ENCODE results near the gene TMEM222. TPM values are rescaled to one million over a fixed set of nuclear protein-coding genes. Genes with fewer than 3 reads are reported as not detected.

Gene TMEM222
- polyA plus RNA-seq, 1 of the 3 experiments (the other 2 are of a cell fraction) = 51.7 TPM

DNA sequence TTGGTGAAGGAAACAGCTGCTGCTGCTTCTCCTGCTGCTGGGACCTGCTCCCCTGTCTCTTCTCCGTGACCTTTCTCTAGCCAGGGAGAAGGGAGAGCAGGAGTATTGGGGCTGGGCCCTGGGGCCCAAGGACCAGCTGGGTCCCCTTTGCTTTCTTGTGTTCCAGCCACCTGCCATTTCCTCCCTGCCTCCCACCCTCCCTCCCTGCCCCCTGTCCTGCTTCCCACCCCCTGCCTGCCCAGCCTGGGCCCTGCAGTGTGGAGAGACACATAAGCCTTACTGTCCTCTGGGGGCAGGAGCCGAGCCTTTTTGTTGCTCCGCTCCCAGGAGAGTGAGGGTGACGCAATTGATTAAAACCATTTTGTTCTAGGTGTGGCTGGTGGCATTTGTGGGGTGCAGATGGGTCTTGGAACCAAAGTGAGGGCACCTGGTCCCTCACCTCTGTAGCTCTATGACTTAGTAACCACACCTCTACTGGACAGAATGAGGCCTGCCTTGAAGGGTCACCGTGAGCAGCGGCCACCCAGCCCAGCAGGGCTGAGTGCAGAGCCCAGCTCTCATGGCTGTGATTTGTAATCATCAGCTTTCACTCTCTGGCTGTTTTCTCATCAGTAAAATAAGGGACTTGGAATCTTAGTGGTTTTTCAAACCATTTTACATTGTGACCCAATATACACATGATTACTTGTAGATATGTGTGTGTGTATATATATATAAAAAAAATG lies 13.9 kb upstream of the TMEM222 start (continued):
- TF ChIP-seq SMC3 (IDR thresholded peaks at IDR 0.05; ENCODE audit: low read depth, low read length) = no peak
- no peak for TF ChIP-seq TAF1 (IDR thresholded peaks at IDR 0.05; ENCODE audit: borderline replicate concordance, low read depth, low read length)
- no peak for TF ChIP-seq TCF12 (IDR thresholded peaks at IDR 0.05)
- no peak for TF ChIP-seq IRF3 (IDR thresholded peaks at IDR 0.05; ENCODE audit: low read depth, low read length)
- no peak for TF ChIP-seq RAD21 (IDR thresholded peaks at IDR 0.05; ENCODE audit: low read length)
- no peak for TF ChIP-seq TEAD4 (IDR thresholded peaks at IDR 0.05; ENCODE audit: borderline replicate concordance, insufficient read depth)
- TF ChIP-seq, protein P1, sequence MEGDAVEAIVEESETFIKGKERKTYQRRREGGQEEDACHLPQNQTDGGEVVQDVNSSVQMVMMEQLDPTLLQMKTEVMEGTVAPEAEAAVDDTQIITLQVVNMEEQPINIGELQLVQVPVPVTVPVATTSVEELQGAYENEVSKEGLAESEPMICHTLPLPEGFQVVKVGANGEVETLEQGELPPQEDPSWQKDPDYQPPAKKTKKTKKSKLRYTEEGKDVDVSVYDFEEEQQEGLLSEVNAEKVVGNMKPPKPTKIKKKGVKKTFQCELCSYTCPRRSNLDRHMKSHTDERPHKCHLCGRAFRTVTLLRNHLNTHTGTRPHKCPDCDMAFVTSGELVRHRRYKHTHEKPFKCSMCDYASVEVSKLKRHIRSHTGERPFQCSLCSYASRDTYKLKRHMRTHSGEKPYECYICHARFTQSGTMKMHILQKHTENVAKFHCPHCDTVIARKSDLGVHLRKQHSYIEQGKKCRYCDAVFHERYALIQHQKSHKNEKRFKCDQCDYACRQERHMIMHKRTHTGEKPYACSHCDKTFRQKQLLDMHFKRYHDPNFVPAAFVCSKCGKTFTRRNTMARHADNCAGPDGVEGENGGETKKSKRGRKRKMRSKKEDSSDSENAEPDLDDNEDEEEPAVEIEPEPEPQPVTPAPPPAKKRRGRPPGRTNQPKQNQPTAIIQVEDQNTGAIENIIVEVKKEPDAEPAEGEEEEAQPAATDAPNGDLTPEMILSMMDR (IDR thresholded peaks at IDR 0.05) = no peak
- TF ChIP-seq MEF2A (IDR thresholded peaks at IDR 0.05; ENCODE audit: borderline replicate concordance, low read depth) = no peak
- no peak for TF ChIP-seq NFIC (IDR thresholded peaks at IDR 0.05; ENCODE audit: borderline replicate concordance)
- TF ChIP-seq MXI1 (IDR thresholded peaks at IDR 0.05; ENCODE audit: low read depth, low read length) = no peak

DNA sequence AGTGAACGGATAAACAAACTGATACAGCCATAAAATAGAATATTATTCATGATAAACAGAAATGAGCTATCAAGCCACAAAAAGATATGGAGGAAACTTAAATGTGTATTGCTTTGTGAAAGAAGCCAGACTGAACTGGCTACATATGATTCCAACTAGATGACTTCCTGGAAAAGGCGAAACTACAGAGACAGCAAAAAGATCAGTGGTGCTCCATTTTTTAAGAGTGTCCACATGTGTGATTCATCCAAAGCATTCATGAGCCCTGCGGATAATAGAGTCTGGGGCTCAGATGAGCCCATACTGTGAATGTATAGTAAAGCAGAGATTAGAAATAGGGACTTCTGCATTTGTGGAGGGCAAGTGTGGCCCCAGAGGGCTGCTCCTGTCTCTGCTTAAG lies 7.8 kb upstream of the TMEM222 start:
- Histone ChIP-seq H3K4me3 (ENCODE audit: low read depth in 2 of 2, low read length in 1 of 2) (no peak overlapping the region), H2AFZ (ENCODE audit: low read depth) (no peak overlapping the region), H3K9ac (no peak overlapping the region), H3K9me3 (no peaks in the 10 kb centered on the region), H4K20me1 (ENCODE audit: insufficient read depth) (no peaks in the 10 kb centered on the region), H3F3A (replicated peaks; ENCODE audit: insufficient read depth) (peaks cover 7% of the 10 kb centered on the region), H3K9me2 (no peaks in the 10 kb centered on the region), H3K36me3 (replicated peaks in 1 of 2; ENCODE audit: control insufficient read depth in 1 of 2, insufficient read depth in 2 of 2, low read length in 1 of 2) (no peaks in the 10 kb centered on the region), H3K4me1 (ENCODE audit: control insufficient read depth in 1 of 2, insufficient read depth in 2 of 2, low read depth in 1 of 2, low read length in 1 of 2) (peaks cover 6 to 15% of the 10 kb centered on the region in 2 experiments; a peak in 2 of 4 replicates), H3K4me2 (no peak overlapping the region), H3K27ac (ENCODE audit: low read depth in 2 of 2, low read length in 1 of 2) (no peak overlapping the region), H3K79me2 (ENCODE audit: insufficient read depth) (no peaks in the 10 kb centered on the region), H3K27me3 (ENCODE audit: insufficient read depth) (no peaks in the 10 kb centered on the region)
- TF ChIP-seq JUND (IDR thresholded peaks at IDR 0.05) (no peak), SIN3A (IDR thresholded peaks at IDR 0.05; ENCODE audit: borderline replicate concordance, low read depth, low read length) (no peak)
- no peak for DNase-seq
- POLR2A ChIA-PET = interaction anchor here (0.7 to 0.9 kb wide), 3 partner anchors 12 to 159 kb away, joined by 3 to 6 read pairs (median 4); partner anchors contain the start of gene SLC9A1
- CTCF ChIA-PET = interaction anchor here (0.9 to 23.3 kb wide), 4 partner anchors 15 to 76 kb away, joined by 3 to 731 read pairs (median 98); partner anchors contain the start of genes CD164L2 and GPR3
- 81% methylated on average over 3 of the region's 3 CpGs for WGBS (ENCODE audit: low lambda C conversion rate)

All from SK-N-SH (cell line).